Measurements from ENCODE around the gene TROAP. TPM values are rescaled to one million over a fixed set of nuclear protein-coding genes. Genes with fewer than 3 reads are reported as not detected.

TROAP gene
- total and polyA plus RNA-seq, 2 donors (not counting 1 experiment from before 2014, with no cell fraction given), result 0.88 to 1.0 TPM

DNA sequence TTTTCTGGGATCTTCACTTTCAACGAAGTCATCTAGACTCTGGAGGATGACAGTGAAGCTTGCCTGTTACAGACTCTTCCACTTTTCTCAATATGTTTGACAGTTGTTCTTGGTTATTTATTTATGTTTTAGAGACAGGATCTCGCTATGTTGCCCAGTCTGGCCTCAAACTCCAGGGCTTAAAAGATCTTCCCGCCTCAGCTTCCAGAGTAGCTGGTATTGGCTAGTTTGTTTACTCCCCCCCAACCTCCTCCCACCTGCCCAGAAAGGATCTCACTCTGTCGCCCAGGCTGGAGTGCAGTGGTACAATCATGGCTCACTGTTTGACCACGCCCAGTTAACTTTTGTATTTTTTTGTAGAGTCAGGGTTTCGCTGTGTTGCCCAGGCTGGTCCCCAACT is 47.5 kb downstream of the TROAP start:
- Histone ChIP-seq H3K4me3 (ENCODE audit: control extremely low read depth in 1 of 5, extremely low read depth in 1 of 5, insufficient read depth in 1 of 5, low read depth in 2 of 5, low read length in 4 of 5) (no peak overlapping the region), H3K27me3 (replicated peaks in 1 of 4; ENCODE audit: control extremely low read depth in 1 of 4, control insufficient read depth in 3 of 4, insufficient read depth in 4 of 4, low read length in 3 of 4) (no peaks in the 10 kb centered on the region), H3K9me3 (ENCODE audit: control extremely low read depth in 1 of 3, control insufficient read depth in 2 of 3, insufficient read depth in 1 of 3, low read length in 2 of 3) (no peaks in the 10 kb centered on the region), H3K4me1 (ENCODE audit: control insufficient read depth in 2 of 2, insufficient read depth in 2 of 2, low read length in 2 of 2) (peaks cover 33 to 37% of the 10 kb centered on the region in 2 donors), H3K9ac (ENCODE audit: low read length) (no peak overlapping the region), H3K4me2 (replicated peaks; ENCODE audit: low read depth, low read length, poor library complexity, severe bottlenecking) (peak overlapping the region; percentile 36), H3K79me2 (ENCODE audit: control insufficient read depth, insufficient read depth, low read length) (peaks cover 5% of the 10 kb centered on the region), H3K36me3 (replicated peaks in 1 of 2; ENCODE audit: control extremely low read depth in 1 of 2, control insufficient read depth in 1 of 2, extremely low read depth in 1 of 2, insufficient read depth in 2 of 2, low read length in 1 of 2) (no peaks in the 10 kb centered on the region), H3K27ac (ENCODE audit: low read length in 2 of 2) (peak overlapping the region in 1 of 2 donors; percentile 17), H4K20me1 (ENCODE audit: control insufficient read depth, insufficient read depth, low read length, poor library complexity, severe bottlenecking) (no peaks in the 10 kb centered on the region), H2AFZ (ENCODE audit: insufficient read depth, low read depth, low read length, poor library complexity, severe bottlenecking) (no peak overlapping the region)
- no peak for DNase-seq
- TF ChIP-seq EZH2 (IDR thresholded peaks at IDR 0.05; ENCODE audit: borderline replicate concordance, insufficient read depth, low read depth, low read length, poor library complexity, severe bottlenecking), result no peak
- TF ChIP-seq, protein P1, sequence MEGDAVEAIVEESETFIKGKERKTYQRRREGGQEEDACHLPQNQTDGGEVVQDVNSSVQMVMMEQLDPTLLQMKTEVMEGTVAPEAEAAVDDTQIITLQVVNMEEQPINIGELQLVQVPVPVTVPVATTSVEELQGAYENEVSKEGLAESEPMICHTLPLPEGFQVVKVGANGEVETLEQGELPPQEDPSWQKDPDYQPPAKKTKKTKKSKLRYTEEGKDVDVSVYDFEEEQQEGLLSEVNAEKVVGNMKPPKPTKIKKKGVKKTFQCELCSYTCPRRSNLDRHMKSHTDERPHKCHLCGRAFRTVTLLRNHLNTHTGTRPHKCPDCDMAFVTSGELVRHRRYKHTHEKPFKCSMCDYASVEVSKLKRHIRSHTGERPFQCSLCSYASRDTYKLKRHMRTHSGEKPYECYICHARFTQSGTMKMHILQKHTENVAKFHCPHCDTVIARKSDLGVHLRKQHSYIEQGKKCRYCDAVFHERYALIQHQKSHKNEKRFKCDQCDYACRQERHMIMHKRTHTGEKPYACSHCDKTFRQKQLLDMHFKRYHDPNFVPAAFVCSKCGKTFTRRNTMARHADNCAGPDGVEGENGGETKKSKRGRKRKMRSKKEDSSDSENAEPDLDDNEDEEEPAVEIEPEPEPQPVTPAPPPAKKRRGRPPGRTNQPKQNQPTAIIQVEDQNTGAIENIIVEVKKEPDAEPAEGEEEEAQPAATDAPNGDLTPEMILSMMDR (IDR thresholded peaks at IDR 0.05), result no peak
- 96% methylated on average over 4 of the region's 6 CpGs for WGBS (ENCODE audit: insufficient coverage)
- Mint-ChIP-seq H3K27me3 (no peaks in the 10 kb centered on the region), H3K4me1 (peaks cover 46% of the 10 kb centered on the region), H3K4me3 (no peak overlapping the region), H3K27ac (peak overlapping the region; percentile 33), H3K9me3 (ENCODE audit: insufficient read depth) (no peaks in the 10 kb centered on the region)
- ChIA-PET CTCF (interaction anchor here (1.1 to 5.9 kb wide), 6 partner anchors 14 to 140 kb away, joined by 3 to 67 read pairs (median 6); no protein-coding TSS in a partner anchor), POLR2A (interaction anchor here (1.1 kb wide), 1 partner anchor 183 kb away, joined by 3 read pairs; no protein-coding TSS in a partner anchor)
- intact Hi-C loops (cut with micrococcal nuclease), result no loop called here
- ATAC-seq (ENCODE audit: low read depth), result no peak

GRCh38 chr12:49375406-49375805 is 52.4 kb downstream of the TROAP start:
- Mint-ChIP-seq H3K27ac (no peak overlapping the region), H3K27me3 (no peaks in the 10 kb centered on the region)
- intact Hi-C loops (cut with micrococcal nuclease), result no loop called here

More at GRCh38 chr12:49375406-49375805, 52.4 kb downstream of the TROAP start:
- Histone ChIP-seq H3K9ac (ENCODE audit: low read length) (no peak overlapping the region), H4K20me1 (ENCODE audit: control insufficient read depth, insufficient read depth, low read length, poor library complexity, severe bottlenecking) (no peaks in the 10 kb centered on the region), H3K36me3 (replicated peaks in 1 of 2; ENCODE audit: control extremely low read depth in 1 of 2, control insufficient read depth in 1 of 2, extremely low read depth in 1 of 2, insufficient read depth in 2 of 2, low read length in 1 of 2) (no peaks in the 10 kb centered on the region), H3K4me1 (ENCODE audit: control insufficient read depth in 2 of 2, insufficient read depth in 2 of 2, low read length in 2 of 2) (peaks cover 6 to 7% of the 10 kb centered on the region in 2 donors), H3K27me3 (replicated peaks in 1 of 4; ENCODE audit: control extremely low read depth in 1 of 4, control insufficient read depth in 3 of 4, insufficient read depth in 4 of 4, low read length in 3 of 4) (no peaks in the 10 kb centered on the region), H3K9me3 (ENCODE audit: control extremely low read depth in 1 of 3, control insufficient read depth in 2 of 3, insufficient read depth in 1 of 3, low read length in 2 of 3) (no peaks in the 10 kb centered on the region), H3K79me2 (ENCODE audit: control insufficient read depth, insufficient read depth, low read length) (peaks cover 16% of the 10 kb centered on the region), H3K4me3 (ENCODE audit: control extremely low read depth in 1 of 5, extremely low read depth in 1 of 5, insufficient read depth in 1 of 5, low read depth in 2 of 5, low read length in 4 of 5) (no peak overlapping the region), H3K4me2 (replicated peaks; ENCODE audit: low read depth, low read length, poor library complexity, severe bottlenecking) (no peak overlapping the region), H3K27ac (ENCODE audit: low read length in 2 of 2) (no peak overlapping the region), H2AFZ (ENCODE audit: insufficient read depth, low read depth, low read length, poor library complexity, severe bottlenecking) (no peak overlapping the region)
- ChIA-PET POLR2A (interaction anchor here (0.7 kb wide), 1 partner anchor 30 kb away, joined by 3 read pairs; no protein-coding TSS in a partner anchor), CTCF (interaction anchor here (0.6 to 1.0 kb wide), 3 partner anchors 9 to 138 kb away, joined by 3 to 4 read pairs (median 3); partner anchors contain the start of gene SPATS2)
- no peak overlapping the region for H3K4me3 Mint-ChIP-seq
- DNase-seq, result no peak
- TF ChIP-seq, protein P1 (IDR thresholded peaks at IDR 0.05), result no peak
- no peak for TF ChIP-seq EZH2 (IDR thresholded peaks at IDR 0.05; ENCODE audit: borderline replicate concordance, insufficient read depth, low read depth, low read length, poor library complexity, severe bottlenecking)
- no peaks in the 10 kb centered on the region for H3K9me3 Mint-ChIP-seq (ENCODE audit: insufficient read depth)
- peaks cover 10% of the 10 kb centered on the region for H3K4me1 Mint-ChIP-seq
- ATAC-seq (ENCODE audit: low read depth), result no peak
- WGBS (ENCODE audit: insufficient coverage), result 100% methylated on average over 1 of the region's 1 CpG
